Skeletal muscle tissue (tissue), 4 donors: ENCODE data around the gene METTL24. TPM values are rescaled to one million over a fixed set of nuclear protein-coding genes. Genes with fewer than 3 reads are reported as not detected.

Source experiments
- H3K27ac ChIP-seq: one replicate; pipeline ENCODE4 v1.7.0; 2013; ENCODE audit warnings: mild to moderate bottlenecking, low read depth, low read length, inconsistent platforms
- H3K27me3 ChIP-seq, 3 donors: one replicate each; pipeline ENCODE4 v1.7.0; 2013; ENCODE audit warnings: low read length in 3 of 3; ENCODE audit not compliant: control insufficient read depth in 3 of 3, insufficient read depth in 3 of 3
- H3K36me3 ChIP-seq, 3 donors: one replicate each; pipeline ENCODE4 v1.7.0; 2013; ENCODE audit warnings: low read length in 3 of 3; ENCODE audit not compliant: control insufficient read depth in 3 of 3, insufficient read depth in 3 of 3
- H3K4me1 ChIP-seq, 3 donors: one replicate each; pipeline ENCODE4 v1.7.0; 2013; ENCODE audit warnings: low read length in 3 of 3, mild to moderate bottlenecking in 3 of 3; ENCODE audit not compliant: control insufficient read depth in 3 of 3, insufficient read depth in 3 of 3
- H3K4me3 ChIP-seq, 3 donors: one replicate each; pipeline ENCODE4 v1.7.0; 2013; ENCODE audit warnings: low read length in 3 of 3
- H3K9ac ChIP-seq, 3 donors: one replicate each; pipeline ENCODE4 v1.7.0; 2013; ENCODE audit warnings: low read length in 3 of 3, mild to moderate bottlenecking in 3 of 3, moderate library complexity in 2 of 3, low read depth in 1 of 3
- H3K9me3 ChIP-seq, 3 donors: one replicate each; pipeline ENCODE4 v1.7.0; 2013; ENCODE audit warnings: low read length in 3 of 3; ENCODE audit not compliant: control insufficient read depth in 3 of 3
- total RNA-seq: library from RNA; depleted of rRNA; stranded (reverse); fragments of >200 nt; gene quantifications from one replicate; pipeline ENCODE4 v1.2.3, GENCODE V29; 2014
- donor health status: Osteomylitis.

Gene METTL24
- total RNA-seq, 1 donor from 2014 or later = 0.52 TPM

GRCh38 chr6:110226261-110226660 lies 131.9 kb downstream of the METTL24 start:
- Histone ChIP-seq H3K27me3 (no peaks in the 10 kb centered on the region), H3K36me3 (peaks cover 9 to 28% (median 25%) of the 10 kb centered on the region in 3 donors), H3K9me3 (no peaks in the 10 kb centered on the region), H3K4me1 (no peaks in the 10 kb centered on the region), H3K27ac (no peak overlapping the region), H3K9ac (no peak overlapping the region), H3K4me3 (no peak overlapping the region)

- Histone ChIP-seq H3K9ac (no peak overlapping the region), H3K27me3 (no peaks in the 10 kb centered on the region), H3K4me1 (no peaks in the 10 kb centered on the region), H3K36me3 (peaks cover 10 to 40% (median 28%) of the 10 kb centered on the region in 3 donors), H3K9me3 (no peaks in the 10 kb centered on the region), H3K4me3 (no peak overlapping the region), H3K27ac (no peak overlapping the region)
These were observed 136.4 kb downstream of the METTL24 start for GRCh38 chr6:110221738-110222137.

GRCh38 chr6:110217266-110217665 lies 140.9 kb downstream of the METTL24 start:
- Histone ChIP-seq H3K4me1 (no peaks in the 10 kb centered on the region), H3K4me3 (no peak overlapping the region), H3K9ac (no peak overlapping the region), H3K36me3 (peaks cover 9 to 59% (median 47%) of the 10 kb centered on the region in 3 donors), H3K9me3 (no peaks in the 10 kb centered on the region), H3K27ac (no peak overlapping the region), H3K27me3 (no peaks in the 10 kb centered on the region)

- Histone ChIP-seq H3K4me3 (no peak overlapping the region), H3K27ac (no peak overlapping the region), H3K36me3 (peaks cover 10 to 62% (median 49%) of the 10 kb centered on the region in 3 donors), H3K9me3 (no peaks in the 10 kb centered on the region), H3K27me3 (no peaks in the 10 kb centered on the region), H3K4me1 (no peaks in the 10 kb centered on the region), H3K9ac (no peak overlapping the region)
These were observed 142.0 kb downstream of the METTL24 start for GRCh38 chr6:110216140-110216539.

GRCh38 chr6:110214338-110214737 lies 143.8 kb downstream of the METTL24 start:
- peaks cover 7 to 52% (median 45%) of the 10 kb centered on the region in 3 donors for H3K36me3 ChIP-seq
- no peak overlapping the region for H3K9ac ChIP-seq

GRCh38 chr6:110211753-110212152 lies 146.4 kb downstream of the METTL24 start:
- Histone ChIP-seq H3K27ac (no peak overlapping the region), H3K9ac (no peak overlapping the region), H3K4me1 (no peaks in the 10 kb centered on the region), H3K36me3 (peaks cover 9 to 44% (median 39%) of the 10 kb centered on the region in 3 donors), H3K4me3 (no peak overlapping the region), H3K27me3 (no peaks in the 10 kb centered on the region), H3K9me3 (no peaks in the 10 kb centered on the region)

More at GRCh38 chr6:110214338-110214737, 143.8 kb downstream of the METTL24 start:
- Histone ChIP-seq H3K27ac (no peak overlapping the region), H3K4me3 (no peak overlapping the region), H3K9me3 (no peaks in the 10 kb centered on the region), H3K27me3 (no peaks in the 10 kb centered on the region), H3K4me1 (no peaks in the 10 kb centered on the region)

- H3K9ac ChIP-seq = no peak overlapping the region
- H3K4me3 ChIP-seq = no peak overlapping the region
- no peaks in the 10 kb centered on the region for H3K9me3 ChIP-seq
- no peaks in the 10 kb centered on the region for H3K4me1 ChIP-seq
- H3K27me3 ChIP-seq = no peaks in the 10 kb centered on the region
- peaks cover 5 to 17% (median 15%) of the 10 kb centered on the region in 3 donors for H3K36me3 ChIP-seq
- H3K27ac ChIP-seq = no peak overlapping the region
These were observed 150.5 kb downstream of the METTL24 start for GRCh38 chr6:110207652-110208051.

GRCh38 chr6:110201151-110201884 lies 156.8 kb downstream of the METTL24 start:
- H3K27me3 ChIP-seq = no peaks in the 10 kb centered on the region

GRCh38 chr6:110198561-110198960 lies 159.6 kb downstream of the METTL24 start:
- Histone ChIP-seq H3K27ac (no peak overlapping the region), H3K27me3 (no peaks in the 10 kb centered on the region), H3K4me3 (no peak overlapping the region), H3K36me3 (peaks cover 0 to 2% (median 2%) of the 10 kb centered on the region in 3 donors), H3K9me3 (no peaks in the 10 kb centered on the region), H3K9ac (no peak overlapping the region), H3K4me1 (no peaks in the 10 kb centered on the region)

More at GRCh38 chr6:110201151-110201884, 156.8 kb downstream of the METTL24 start:
- Histone ChIP-seq H3K36me3 (no peaks in the 10 kb centered on the region), H3K9me3 (no peaks in the 10 kb centered on the region), H3K4me3 (no peak overlapping the region), H3K27ac (no peak overlapping the region), H3K9ac (no peak overlapping the region), H3K4me1 (no peaks in the 10 kb centered on the region)

- Histone ChIP-seq H3K27me3 (no peaks in the 10 kb centered on the region), H3K4me1 (no peaks in the 10 kb centered on the region), H3K9ac (no peak overlapping the region)
These were observed 161.3 kb downstream of the METTL24 start for GRCh38 chr6:110196874-110197273.

More at GRCh38 chr6:110196874-110197273, 161.3 kb downstream of the METTL24 start:
- H3K9me3 ChIP-seq = no peaks in the 10 kb centered on the region
- no peak overlapping the region for H3K27ac ChIP-seq
- H3K4me3 ChIP-seq = no peak overlapping the region
- H3K36me3 ChIP-seq = peaks cover 0 to 5% (median 2%) of the 10 kb centered on the region in 3 donors
